Loucy (cell line): ENCODE results near the gene MINDY4.
"Not testable (repeated sequence)": the region's sequence is repeated elsewhere in the genome, so short reads cannot be mapped to it uniquely, and the experiment has no call there.

Source experiments
- H2AFZ ChIP-seq: fragments of 200-600 bp; sonication (generic); 2 replicates; pipeline ENCODE4 v1.6.0; 2016; ENCODE audit warnings: antibody characterized with exemption, mild to moderate bottlenecking, low read length, moderate library complexity
- H3F3A ChIP-seq: fragments of 200-600 bp; 2 replicates; pipeline ENCODE4 v1.6.0; 2016; ENCODE audit warnings: antibody characterized with exemption, low read depth, mild to moderate bottlenecking
- H3K27me3 ChIP-seq: fragments of 200-600 bp; sonication (generic); 2 replicates; pipeline ENCODE4 v1.6.1; 2014; ENCODE audit warnings: low read length, mild to moderate bottlenecking; ENCODE audit not compliant: insufficient read depth, poor library complexity, severe bottlenecking
- H3K36me3 ChIP-seq: fragments of 200-600 bp; sonication (generic); 2 replicates; pipeline ENCODE4 v1.6.1; 2016; ENCODE audit warnings: low read length; ENCODE audit not compliant: insufficient read depth
- H3K4me1 ChIP-seq: fragments of 200-600 bp; sonication (generic); 2 replicates; pipeline ENCODE4 v1.5.1; 2014; ENCODE audit warnings: low read length, mild to moderate bottlenecking; ENCODE audit not compliant: insufficient read depth, poor library complexity, severe bottlenecking
- H3K4me2 ChIP-seq: fragments of 200-600 bp; sonication (generic); 2 replicates; pipeline ENCODE4 v1.6.0; 2014; ENCODE audit warnings: antibody characterized with exemption, low read length, low read depth, mild to moderate bottlenecking; ENCODE audit not compliant: poor library complexity, severe bottlenecking
- H3K4me3 ChIP-seq: fragments of 200-600 bp; sonication (generic); 2 replicates; pipeline ENCODE4 v1.5.1; 2014; ENCODE audit warnings: low read length, mild to moderate bottlenecking, mixed read lengths; ENCODE audit not compliant: poor library complexity, severe bottlenecking
- H3K79me2 ChIP-seq: fragments of 200-600 bp; sonication (generic); 2 replicates; pipeline ENCODE4 v1.6.1; 2014; ENCODE audit warnings: low read length; ENCODE audit not compliant: insufficient read depth
- H3K9ac ChIP-seq: fragments of 200-600 bp; sonication (generic); 2 replicates; pipeline ENCODE4 v1.6.0; 2014; ENCODE audit warnings: mild to moderate bottlenecking, low read depth, low read length, moderate library complexity; ENCODE audit not compliant: poor library complexity, severe bottlenecking
- H3K9me2 ChIP-seq: fragments of 200-600 bp; sonication (generic); replicated peaks from 2 replicates; pipeline ENCODE4 v1.6.1; 2016; ENCODE audit warnings: low read depth, low read length, mixed read lengths
- H3K9me3 ChIP-seq: fragments of 200-600 bp; sonication (generic); 2 replicates; pipeline ENCODE4 v1.6.1; 2014; ENCODE audit warnings: mild to moderate bottlenecking, antibody characterized with exemption, low read length, low read depth; ENCODE audit not compliant: insufficient read depth
- H4K20me1 ChIP-seq: fragments of 200-600 bp; sonication (generic); 2 replicates; pipeline ENCODE4 v1.6.0; 2014; ENCODE audit warnings: antibody characterized with exemption, low read length, mild to moderate bottlenecking; ENCODE audit not compliant: insufficient read depth, poor library complexity, severe bottlenecking
- CTCF ChIP-seq: fragments of 200-600 bp; sonication (generic); conservative IDR thresholded peaks from 2 replicates; pipeline ENCODE4 v1.5.1; 2014; ENCODE audit warnings: mild to moderate bottlenecking, antibody characterized with exemption, low read length
- EZH2phosphoT487 ChIP-seq: fragments of 200-600 bp; IDR thresholded peaks from 2 replicates; pipeline ENCODE4 v1.6.1; 2018; ENCODE audit warnings: antibody characterized with exemption, mild to moderate bottlenecking, moderate library complexity, borderline replicate concordance

MINDY4 gene

GRCh38 chr7:30805081-30805691, 34.0 kb downstream of the MINDY4 start:
- Histone ChIP-seq H3F3A (no peaks in the 10 kb centered on the region), H3K27me3 (no peaks in the 10 kb centered on the region), H2AFZ (no peak overlapping the region), H3K9me3 (no peaks in the 10 kb centered on the region), H3K4me3 (no peak overlapping the region), H3K9ac (no peak overlapping the region), H3K4me1 (peaks cover 6% of the 10 kb centered on the region), H4K20me1 (no peaks in the 10 kb centered on the region), H3K79me2 (no peaks in the 10 kb centered on the region), H3K9me2 (no peaks in the 10 kb centered on the region), H3K4me2 (no peak overlapping the region), H3K36me3 (no peaks in the 10 kb centered on the region)
- TF ChIP-seq EZH2phosphoT487 (no peak), CTCF (no peak)

- no peak overlapping the region for H3K4me3 ChIP-seq
- no peaks in the 10 kb centered on the region for H3K36me3 ChIP-seq
- H2AFZ ChIP-seq: no peak overlapping the region
- TF ChIP-seq EZH2phosphoT487 (no peak), CTCF (no peak)
- H3K4me2 ChIP-seq: no peak overlapping the region
- no peaks in the 10 kb centered on the region for H3K9me2 ChIP-seq
- H3K9ac ChIP-seq: no peak overlapping the region
- peaks cover 4% of the 10 kb centered on the region for H3K4me1 ChIP-seq
- H3K79me2 ChIP-seq: no peaks in the 10 kb centered on the region
- no peaks in the 10 kb centered on the region for H3F3A ChIP-seq
- no peaks in the 10 kb centered on the region for H3K27me3 ChIP-seq
- H3K9me3 ChIP-seq: no peaks in the 10 kb centered on the region
- H4K20me1 ChIP-seq: no peaks in the 10 kb centered on the region
Measured at GRCh38 chr7:30805931-30806330, 34.7 kb downstream of the MINDY4 start.

GRCh38 chr7:30807477-30807876, 36.3 kb downstream of the MINDY4 start:
- not testable (repeated sequence) for H3K4me2 ChIP-seq, H3K27me3 ChIP-seq, H3K4me1 ChIP-seq, H3K9me2 ChIP-seq, H3K9me3 ChIP-seq, H3K9ac ChIP-seq, H2AFZ ChIP-seq, H3K4me3 ChIP-seq, H3K79me2 ChIP-seq, H4K20me1 ChIP-seq, H3F3A ChIP-seq, H3K36me3 ChIP-seq

GRCh38 chr7:30807941-30808340, 36.7 kb downstream of the MINDY4 start:
- not testable (repeated sequence) for H3K79me2 ChIP-seq, H3K9ac ChIP-seq, H3K4me2 ChIP-seq, H3K9me2 ChIP-seq, H3F3A ChIP-seq, H3K9me3 ChIP-seq, H3K4me1 ChIP-seq, H2AFZ ChIP-seq, H3K27me3 ChIP-seq, H4K20me1 ChIP-seq, H3K36me3 ChIP-seq, H3K4me3 ChIP-seq
